HG03571 (cell line): Measurements from ENCODE around the gene OR7A10.

Experiments
- ATAC-seq: cut with Tn5 transposase; IDR thresholded peaks from one replicate; pipeline ENCODE4 v1.9.1; 2021; ENCODE audit not compliant: unreplicated experiment

OR7A10 gene

DNA sequence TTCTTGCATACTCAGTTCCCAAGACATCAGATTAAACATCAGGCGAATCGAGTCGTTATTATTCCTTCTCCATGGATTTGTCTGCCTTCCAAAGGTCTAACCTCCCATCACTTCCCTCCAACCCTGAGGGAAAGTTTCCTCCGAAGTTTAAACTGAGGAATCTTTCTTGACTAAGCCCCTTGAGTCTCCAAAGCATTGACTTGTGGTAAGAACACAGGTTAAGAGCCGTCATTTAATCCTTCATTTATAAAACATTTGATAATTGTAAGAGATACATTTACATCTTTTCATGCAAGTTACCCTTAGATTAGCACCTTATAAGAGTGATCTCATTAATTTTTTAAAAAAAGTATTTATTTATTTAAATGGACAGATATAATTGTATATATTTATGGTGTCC is at the start of gene OR7A10:
Gene OR7A10 (minus strand): TSS at position 101 of the 400 bp plus-strand sequence. CDS start 7,045 bp downstream, outside the sequence.
- ATAC-seq: no peak

DNA sequence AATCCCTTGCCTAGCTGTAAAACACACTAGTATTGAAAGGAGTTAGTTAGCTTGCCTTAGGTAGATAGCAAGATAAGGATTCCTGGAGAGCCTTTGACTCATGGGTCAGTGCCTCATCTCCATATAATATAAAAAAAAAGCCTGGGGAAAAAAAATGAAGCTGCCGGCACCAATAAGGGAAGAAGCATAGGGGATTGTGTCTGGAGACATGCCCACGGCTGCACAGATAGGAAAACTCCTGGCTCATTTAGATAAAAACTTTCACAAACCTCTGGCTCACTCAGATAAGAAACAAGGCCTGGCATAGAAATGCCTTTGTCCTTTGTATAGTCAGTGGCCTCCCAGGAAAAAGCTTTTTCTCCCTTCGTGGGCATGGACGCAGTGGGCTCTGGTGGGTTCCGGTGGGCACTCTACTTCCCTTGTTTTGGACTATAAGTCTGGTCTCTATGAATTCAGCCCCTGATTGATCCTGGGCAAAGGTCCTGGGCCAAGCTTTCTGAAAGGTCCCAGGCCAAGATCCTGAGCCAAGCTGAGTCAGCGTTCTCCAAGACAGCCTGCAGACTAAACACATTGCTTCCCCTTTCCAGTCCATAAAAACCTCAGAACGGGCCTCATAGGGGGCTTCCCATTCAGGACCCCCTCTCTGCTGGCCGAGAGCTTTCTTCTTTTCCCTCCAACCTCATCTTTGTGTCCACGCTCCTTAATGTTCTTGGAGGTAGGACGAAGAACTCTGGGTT is 42.1 kb upstream of the OR7A10 start:
- no peak for ATAC-seq

DNA sequence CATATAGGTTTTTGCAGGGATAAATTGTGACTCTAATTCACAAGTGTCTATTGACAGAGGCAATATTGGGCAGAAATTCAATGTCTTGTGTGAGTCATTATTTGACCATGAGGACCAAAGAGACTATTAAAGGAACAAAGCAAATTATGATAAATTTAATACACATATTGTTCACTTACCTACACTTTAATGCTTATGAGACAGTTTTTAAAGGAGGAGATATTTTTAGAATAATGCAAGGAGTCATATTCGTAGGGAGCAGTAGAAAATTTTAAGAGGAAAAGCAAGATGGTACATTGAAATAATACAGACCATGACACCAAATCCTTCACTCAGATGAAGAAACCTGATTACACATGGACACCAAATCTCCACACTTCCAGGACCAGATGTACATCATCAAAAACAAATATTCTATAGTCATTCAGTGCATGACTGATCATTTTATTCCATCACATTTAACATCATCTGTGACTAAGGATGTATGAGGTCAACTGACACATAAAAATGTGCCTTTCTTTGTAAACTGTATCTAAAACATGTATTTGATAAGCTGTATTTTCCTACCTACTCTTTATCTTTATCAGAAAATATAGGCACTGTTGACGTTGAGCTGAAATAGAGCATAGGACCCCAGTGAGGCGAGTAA is 41.4 kb upstream of the OR7A10 start:
- no peak for ATAC-seq

DNA sequence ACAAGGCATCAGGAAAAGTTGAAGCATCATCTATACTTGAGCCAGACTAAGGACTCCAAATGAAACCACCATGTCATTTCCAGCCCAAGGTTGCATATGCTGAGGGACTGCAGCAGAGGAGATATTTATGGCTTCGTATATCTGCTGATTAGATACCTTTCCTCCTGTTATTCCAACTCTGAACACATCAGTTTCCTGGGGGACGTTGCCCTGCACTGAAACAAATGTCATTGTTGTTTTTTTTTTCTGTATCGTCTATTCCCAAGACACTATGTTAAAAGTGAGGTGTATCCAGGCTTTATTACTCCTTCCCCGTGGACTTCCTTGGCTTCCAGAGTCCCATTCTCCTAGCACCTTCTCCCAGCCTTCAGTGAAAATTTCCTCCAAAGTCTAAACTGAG is 37.3 kb upstream of the OR7A10 start, which contains the start of gene OR7A17:
Gene OR7A17 (minus strand): TSS at position 101 of the 400 bp plus-strand sequence. CDS start 4,777 bp downstream, outside the sequence.
- ATAC-seq: no peak

GRCh38 chr19:14871619-14872230 is 23.0 kb upstream of the OR7A10 start:
- no peak for ATAC-seq

DNA sequence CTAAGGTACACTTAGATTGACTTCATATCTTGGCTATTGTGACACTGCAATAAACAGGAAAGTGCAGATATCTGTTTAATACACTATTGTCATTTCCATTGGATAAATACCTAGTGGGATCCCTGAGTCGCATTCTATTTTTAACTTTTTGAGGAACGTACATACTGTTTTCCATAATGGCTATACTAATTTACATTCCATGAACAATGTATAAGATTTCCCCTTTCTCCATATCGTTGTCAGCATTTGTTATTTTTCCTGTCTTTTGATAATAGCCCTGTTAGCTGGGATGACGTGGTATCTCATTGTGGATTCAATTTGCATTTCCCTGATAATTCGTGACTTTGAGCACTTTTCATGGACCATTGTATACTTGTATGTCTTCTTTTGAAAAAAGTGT is 19.8 kb upstream of the OR7A10 start:
- no peak for ATAC-seq

DNA sequence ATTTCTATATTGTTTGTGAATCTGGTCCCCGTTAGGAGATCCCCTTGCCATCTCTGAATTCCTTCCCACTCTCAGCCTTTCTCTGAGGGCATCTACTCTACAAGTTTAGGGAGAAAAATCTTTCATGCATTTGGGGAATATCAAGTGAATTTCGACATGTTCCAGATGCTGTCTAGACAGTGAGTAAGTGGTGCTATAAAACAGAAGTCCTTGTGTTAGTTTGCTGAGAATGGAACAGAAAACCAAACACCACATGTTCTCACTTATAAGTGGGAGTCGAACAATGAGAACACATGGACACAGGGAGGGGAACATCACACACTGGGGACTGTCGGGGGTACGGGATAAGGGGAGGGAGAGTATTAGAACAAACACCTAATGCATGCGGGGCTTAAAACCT is 5.1 kb downstream of the OR7A10 start:
- ATAC-seq: no peak

DNA sequence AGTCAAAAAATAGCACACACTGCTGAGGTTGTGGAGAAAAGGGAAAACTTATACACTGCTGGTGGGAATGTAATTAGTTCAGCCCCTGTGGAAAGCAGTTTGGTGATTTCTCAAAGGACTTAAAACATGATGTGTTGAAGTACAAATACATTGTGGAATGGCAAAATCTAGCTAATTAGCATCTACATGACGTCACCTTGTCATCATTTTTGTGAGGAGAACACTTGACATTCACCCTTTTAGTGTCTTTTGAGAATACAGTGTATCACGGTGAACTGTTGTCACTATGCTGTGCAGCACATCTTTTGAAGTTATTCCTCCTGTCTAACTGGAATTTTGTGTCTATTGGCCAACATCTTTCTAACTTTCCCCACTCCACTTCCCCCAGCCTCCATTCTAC is 5.6 kb downstream of the OR7A10 start:
- no peak for ATAC-seq

GRCh38 chr19:14840206-14840605 is 8.5 kb downstream of the OR7A10 start:
- ATAC-seq: no peak

- no peak for ATAC-seq
Observed at GRCh38 chr19:14837391-14837790, 11.3 kb downstream of the OR7A10 start.

DNA sequence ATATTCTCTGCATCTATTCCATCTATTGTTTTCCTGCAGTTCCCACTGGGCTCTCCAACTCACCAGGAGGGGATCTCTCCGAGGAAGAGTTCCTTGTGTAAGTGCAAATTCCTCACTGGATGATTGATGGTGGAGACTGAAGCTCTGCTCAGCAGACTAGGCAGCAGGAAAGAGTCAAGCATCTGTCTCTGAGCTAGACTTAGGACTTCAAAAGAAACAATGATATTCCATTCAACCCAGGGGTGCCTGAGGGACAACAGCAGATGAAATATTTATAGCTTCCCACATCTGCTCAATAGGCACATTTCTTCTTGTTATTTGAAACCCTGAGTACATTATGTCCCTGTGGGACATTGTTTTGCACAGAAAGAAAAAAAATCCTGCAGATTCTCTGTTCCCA is 13.7 kb downstream of the OR7A10 start, which contains the start of the genes OR7A5 and OR7C1:
Gene OR7A5 (minus strand): TSS at position 175 of the 400 bp plus-strand sequence. CDS start 6,944 bp downstream, outside the sequence.
Gene OR7C1 (minus strand): TSS at position 175 of the 400 bp plus-strand sequence. CDS start 35,049 bp downstream, outside the sequence.
- ATAC-seq: no peak

- ATAC-seq: no peak
Observed at GRCh38 chr19:14830702-14831101, 18.0 kb downstream of the OR7A10 start.

DNA sequence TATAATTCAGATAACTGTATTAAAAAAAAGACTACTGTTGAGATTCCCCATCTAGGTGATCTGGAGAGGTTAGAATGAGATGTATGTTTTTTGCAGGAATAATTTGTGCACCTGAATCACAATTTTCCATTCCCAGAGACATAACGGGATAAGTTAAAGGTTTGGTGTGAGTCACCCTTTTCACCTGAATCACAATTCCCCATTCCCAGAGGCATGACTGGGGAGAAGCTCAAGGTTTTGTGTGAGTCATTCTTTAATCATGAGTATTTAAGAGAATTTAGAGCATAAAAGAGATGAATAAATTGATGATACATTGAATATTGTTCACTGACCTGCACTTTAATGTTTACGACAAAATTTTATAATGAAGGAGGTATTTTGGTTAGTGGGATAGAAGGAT is 22.7 kb downstream of the OR7A10 start:
- ATAC-seq: no peak

DNA sequence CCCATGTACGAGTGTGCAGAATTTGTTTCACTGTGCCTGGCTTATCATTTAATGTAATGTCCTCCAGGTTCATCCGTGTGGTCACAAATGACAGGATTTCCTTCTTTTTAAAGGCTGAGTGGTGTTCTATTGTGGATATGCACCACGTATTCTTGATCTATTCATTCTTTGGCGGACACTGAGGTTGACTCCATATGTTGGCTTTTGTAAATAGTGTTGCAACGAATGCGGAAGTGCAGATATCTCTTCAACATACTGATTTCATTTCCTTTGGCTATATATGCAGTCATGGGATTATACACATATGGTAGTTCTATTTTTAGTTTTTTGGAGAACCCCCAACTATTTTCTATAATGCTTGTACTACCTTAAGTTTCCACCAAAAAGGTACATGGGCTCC is 26.8 kb downstream of the OR7A10 start:
- ATAC-seq: no peak

- no peak for ATAC-seq
Observed at GRCh38 chr19:14818588-14818987, 30.1 kb downstream of the OR7A10 start.

DNA sequence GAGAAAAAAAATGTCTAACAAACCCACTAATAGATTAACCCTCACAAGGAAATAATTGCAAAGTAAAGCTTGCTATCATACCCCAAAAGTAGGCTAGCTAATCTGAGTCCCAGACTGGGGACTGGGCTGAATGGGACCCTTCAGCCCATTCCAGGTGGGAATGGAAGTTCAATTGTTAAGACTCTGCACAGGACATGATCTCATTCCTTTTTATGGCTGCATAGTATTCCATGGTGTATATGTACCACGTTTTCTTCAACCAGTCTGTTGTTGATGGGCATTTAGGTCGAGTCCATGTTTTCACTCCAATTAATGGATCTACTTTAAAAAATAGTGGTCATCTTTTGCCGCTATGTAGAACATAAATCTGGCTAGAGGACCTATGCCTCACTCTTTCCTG is 31.7 kb downstream of the OR7A10 start:
- ATAC-seq: no peak

GRCh38 chr19:14814982-14815652 is 33.6 kb downstream of the OR7A10 start:
- no peak for ATAC-seq

- ATAC-seq: no peak
Observed at GRCh38 chr19:14809272-14810057, 39.3 kb downstream of the OR7A10 start.

DNA sequence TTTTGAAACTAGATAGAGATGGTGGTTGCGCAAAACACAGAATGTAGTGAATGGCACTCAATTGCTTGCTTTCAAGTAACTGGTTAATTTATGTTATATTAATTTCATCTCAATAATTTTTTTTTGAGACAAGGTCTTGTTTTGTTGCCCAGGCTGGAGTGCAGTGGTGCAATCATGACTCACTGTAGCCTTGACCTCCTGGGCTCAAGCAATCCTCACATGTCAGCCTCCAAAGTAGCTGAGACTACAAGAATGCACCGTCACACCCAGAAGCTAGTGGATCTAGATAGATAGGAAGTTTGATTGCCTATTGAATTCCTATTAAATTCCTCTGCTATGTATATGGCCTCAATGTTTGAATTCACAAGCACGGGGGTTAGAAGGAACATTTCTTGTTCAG is 44.0 kb downstream of the OR7A10 start:
- no peak for ATAC-seq

DNA sequence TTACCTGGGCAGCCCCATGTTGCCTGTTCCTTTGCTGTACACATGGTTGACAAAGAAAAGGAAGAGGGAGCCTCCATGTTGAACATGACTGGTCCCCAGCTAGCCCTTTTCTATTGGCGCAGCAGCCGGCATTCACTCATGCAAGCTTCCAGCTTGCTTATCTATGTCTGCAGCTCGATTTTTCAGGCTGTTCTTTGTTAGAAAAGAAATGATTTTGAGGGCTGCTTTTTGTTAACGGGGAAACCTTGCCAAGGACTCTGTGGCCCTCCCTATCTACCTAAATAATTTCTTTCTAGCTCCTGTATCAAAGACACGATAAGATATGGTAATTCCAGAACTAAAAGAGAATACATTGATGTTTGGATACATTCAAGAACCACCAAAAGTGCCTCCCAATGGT is 50.0 kb downstream of the OR7A10 start:
- no peak for ATAC-seq
